GM23338 (cell line): ENCODE measurements around the gene FRAS1. TPM values are rescaled to one million over a fixed set of nuclear protein-coding genes. Genes with fewer than 3 reads are reported as not detected.

Source experiments
- ATAC-seq: fragments of 200-7000 bp; cut with Tn5 transposase; 3 replicates; pipeline ENCODE4 v1.9.1; 2020
- DNase-seq: peaks from one replicate; pipeline ENCODE4 v3.0.0-alpha.2; 2015; ENCODE audit warnings: low spot score
- H2AFZ ChIP-seq: fragments of 200-600 bp; sonication (generic); 2 replicates; pipeline ENCODE4 v1.8.0; 2016; ENCODE audit warnings: antibody characterized with exemption, mild to moderate bottlenecking, moderate library complexity
- H3F3A ChIP-seq: fragments of 200-600 bp; sonication (generic); replicated peaks from 2 replicates; pipeline ENCODE4 v1.8.0; 2017; ENCODE audit warnings: antibody characterized with exemption, mixed run types, low read depth
- H3K27ac ChIP-seq: fragments of 200-600 bp; sonication (generic); 2 replicates; pipeline ENCODE4 v1.6.1; 2016; ENCODE audit warnings: low read depth
- H3K27me3 ChIP-seq: fragments of 200-600 bp; sonication (generic); 2 replicates; pipeline ENCODE4 v1.8.0; 2016; ENCODE audit warnings: mild to moderate bottlenecking, mixed run types, moderate library complexity; ENCODE audit not compliant: insufficient read depth
- H3K36me3 ChIP-seq: fragments of 200-600 bp; sonication (generic); 2 replicates; pipeline ENCODE4 v1.8.0; 2016; ENCODE audit warnings: mild to moderate bottlenecking; ENCODE audit not compliant: insufficient read depth
- H3K4me1 ChIP-seq: fragments of 200-600 bp; sonication (generic); 2 replicates; pipeline ENCODE4 v1.8.0; 2016; ENCODE audit warnings: mild to moderate bottlenecking, moderate library complexity; ENCODE audit not compliant: insufficient read depth
- H3K4me2 ChIP-seq: fragments of 200-600 bp; sonication (generic); 2 replicates; pipeline ENCODE4 v1.7.1; 2017; ENCODE audit warnings: mixed run types
- H3K4me3 ChIP-seq: fragments of 200-600 bp; sonication (generic); 2 replicates; pipeline ENCODE4 v1.6.1; 2016; ENCODE audit warnings: mixed run types
- H3K79me2 ChIP-seq: fragments of 200-600 bp; sonication (generic); replicated peaks from 2 replicates; pipeline ENCODE4 v1.8.0; 2017; ENCODE audit warnings: mild to moderate bottlenecking; ENCODE audit not compliant: insufficient read depth
- H3K9me2 ChIP-seq: fragments of 200-600 bp; sonication (generic); 2 replicates; pipeline ENCODE4 v1.8.0; 2017; ENCODE audit not compliant: insufficient read depth
- H4K20me1 ChIP-seq: fragments of 200-600 bp; sonication (generic); replicated peaks from 2 replicates; pipeline ENCODE4 v1.8.0; 2017; ENCODE audit warnings: mild to moderate bottlenecking; ENCODE audit not compliant: insufficient read depth
- H3K27ac Mint-ChIP-seq: 2 replicates; pipeline ENCODE4 v1.8.0; 2020; ENCODE audit warnings: inconsistent platforms, mild to moderate bottlenecking, moderate library complexity, mixed read lengths
- H3K27me3 Mint-ChIP-seq: 3 replicates; pipeline ENCODE4 v1.8.0; 2022; ENCODE audit warnings: low read depth, mild to moderate bottlenecking, moderate library complexity, mixed read lengths, inconsistent platforms; ENCODE audit not compliant: insufficient read depth, poor library complexity
- H3K36me3 Mint-ChIP-seq: 3 replicates; pipeline ENCODE4 v1.8.0; 2021; ENCODE audit warnings: low read depth, mild to moderate bottlenecking, inconsistent platforms, moderate library complexity, mixed read lengths
- H3K4me1 Mint-ChIP-seq: 3 replicates; pipeline ENCODE4 v1.8.0; 2020; ENCODE audit warnings: mild to moderate bottlenecking, inconsistent platforms, mixed read lengths
- H3K4me3 Mint-ChIP-seq: 3 replicates; pipeline ENCODE4 v1.8.0; 2021; ENCODE audit warnings: moderate library complexity, mild to moderate bottlenecking, inconsistent platforms, mixed read lengths
- H3K9me3 Mint-ChIP-seq: 3 replicates; pipeline ENCODE4 v1.8.0; 2020; ENCODE audit warnings: moderate library complexity, mild to moderate bottlenecking, inconsistent platforms, mixed read lengths
- CREB1 ChIP-seq: fragments of 250-450 bp; sonication (Bioruptor Pico); IDR thresholded peaks from 2 replicates; pipeline ENCODE4 v1.5.0; 2020; ENCODE audit warnings: low read depth, mild to moderate bottlenecking, moderate library complexity
- CTCF ChIP-seq, 2 experiments: fragments of 200-600 bp in 1 of 2; sonication (generic) in 1 of 2; conservative IDR thresholded peaks; 2 replicates each; pipeline versions ENCODE4 v1.5.1 to v1.6.1; 2016 to 2017; ENCODE audit warnings: antibody characterized with exemption in 2 of 2, low read depth in 2 of 2, mild to moderate bottlenecking in 2 of 2, moderate library complexity in 1 of 2
- EZH2 ChIP-seq: fragments of 200-600 bp; sonication (generic); IDR thresholded peaks from one replicate; pipeline ENCODE4 v1.8.0; 2017; ENCODE audit warnings: antibody characterized with exemption, mild to moderate bottlenecking, low read depth; ENCODE audit not compliant: unreplicated experiment
- JUNB ChIP-seq: IDR thresholded peaks from one replicate; pipeline ENCODE4 v1.6.1; 2016; ENCODE audit warnings: antibody characterized with exemption; ENCODE audit not compliant: unreplicated experiment
- NANOG ChIP-seq: IDR thresholded peaks from 2 replicates; pipeline ENCODE4 v1.6.1; 2016; ENCODE audit warnings: antibody characterized with exemption, borderline replicate concordance
- POLR2AphosphoS5 ChIP-seq: IDR thresholded peaks from 2 replicates; pipeline ENCODE4 v1.6.1; 2016; ENCODE audit warnings: antibody characterized with exemption, low read depth
- REST ChIP-seq: IDR thresholded peaks from one replicate; pipeline ENCODE4 v1.6.1; 2018; ENCODE audit warnings: antibody characterized with exemption; ENCODE audit not compliant: unreplicated experiment
- STAT1 ChIP-seq: IDR thresholded peaks from one replicate; pipeline ENCODE4 v1.6.1; 2016; ENCODE audit warnings: antibody characterized with exemption; ENCODE audit not compliant: unreplicated experiment
- ZNF114 ChIP-seq: fragments of 250-450 bp; sonication (Bioruptor Pico); IDR thresholded peaks from 2 replicates; pipeline ENCODE4 v1.5.0; 2020; ENCODE audit warnings: mild to moderate bottlenecking, moderate library complexity
- ZNF331 ChIP-seq: fragments of 250-450 bp; sonication (Bioruptor Pico); IDR thresholded peaks from 2 replicates; pipeline ENCODE4 v1.5.0; 2020; ENCODE audit warnings: low read depth, mild to moderate bottlenecking, moderate library complexity
- ZNF462 ChIP-seq: fragments of 250-450 bp; sonication (Bioruptor Pico); IDR thresholded peaks from 2 replicates; pipeline ENCODE4 v1.5.0; 2020; ENCODE audit warnings: mild to moderate bottlenecking, moderate library complexity
- polyA plus RNA-seq: library from polyadenylated mRNA; unstranded; fragments of >200 nt; fragmentation: Nextera tagmentation; extraction: Ambion mirVana; gene quantifications from 2 replicates; pipeline ENCODE4 v1.2.1, GENCODE V29; 2016
- total RNA-seq: library from RNA; depleted of rRNA; stranded (reverse); fragments of >200 nt; shearing (Covaris generic); gene quantifications from 2 replicates; pipeline ENCODE4 v1.2.3, GENCODE V29; 2014

The FRAS1 gene
- total and polyA plus RNA-seq, 2 experiments from 2014 or later = 12.4 to 108 TPM

- Histone ChIP-seq H3K27ac (no peak overlapping the region), H3K4me1 (no peaks in the 10 kb centered on the region), H3K36me3 (peaks cover 34% of the 10 kb centered on the region), H3K27me3 (no peaks in the 10 kb centered on the region), H4K20me1 (no peaks in the 10 kb centered on the region; the same call in 1 of the 2 replicates), H3K4me2 (no peak overlapping the region), H3K4me3 (no peak overlapping the region), H2AFZ (no peak overlapping the region), H3K9me2 (no peaks in the 10 kb centered on the region), H3K79me2 (no peaks in the 10 kb centered on the region), H3F3A (no peaks in the 10 kb centered on the region)
- H3K4me1 Mint-ChIP-seq = no peaks in the 10 kb centered on the region
- DNase-seq = no peak
- no peak for ATAC-seq
- peaks cover 21% of the 10 kb centered on the region for H3K36me3 Mint-ChIP-seq
- H3K4me3 Mint-ChIP-seq = no peak overlapping the region
- TF ChIP-seq EZH2 (no peak), CREB1 (CRISPR knock-in tag) (no peak)
- H3K9me3 Mint-ChIP-seq = no peaks in the 10 kb centered on the region
- no peaks in the 10 kb centered on the region for H3K27me3 Mint-ChIP-seq
- no peak overlapping the region for H3K27ac Mint-ChIP-seq
These were observed 421.4 kb downstream of the FRAS1 start for GRCh38 chr4:78478523-78478922.

- ATAC-seq = no peak
- TF ChIP-seq POLR2AphosphoS5 (no peak), JUNB (no peak), ZNF331 (CRISPR knock-in tag) (no peak), STAT1 (no peak), REST (no peak), ZNF114 (no peak), CTCF (conservative IDR thresholded peaks at IDR 0.05; ENCODE audit: low read depth in 2 of 2) (no peak), EZH2 (no peak), NANOG (no peak), ZNF462 (no peak), CREB1 (CRISPR knock-in tag) (no peak)
These were observed 423.2 kb downstream of the FRAS1 start for GRCh38 chr4:78480286-78480685.

More at GRCh38 chr4:78480286-78480685, 423.2 kb downstream of the FRAS1 start:
- DNase-seq = no peak
- no peak overlapping the region for H3K4me3 Mint-ChIP-seq
- H3K4me1 Mint-ChIP-seq = no peaks in the 10 kb centered on the region
- no peak overlapping the region for H2AFZ ChIP-seq
- no peak overlapping the region for H3K27ac ChIP-seq
- no peaks in the 10 kb centered on the region for H3F3A ChIP-seq
- H3K27me3 Mint-ChIP-seq = no peaks in the 10 kb centered on the region
- no peaks in the 10 kb centered on the region for H3K27me3 ChIP-seq
- H3K4me2 ChIP-seq = no peak overlapping the region
- H3K9me3 Mint-ChIP-seq = no peaks in the 10 kb centered on the region
- H3K4me1 ChIP-seq = no peaks in the 10 kb centered on the region
- H3K27ac Mint-ChIP-seq = no peak overlapping the region
- peaks cover 34% of the 10 kb centered on the region for H3K36me3 ChIP-seq
- H4K20me1 ChIP-seq = no peaks in the 10 kb centered on the region; the same call in 1 of the 2 replicates
- peaks cover 21% of the 10 kb centered on the region for H3K36me3 Mint-ChIP-seq
- no peaks in the 10 kb centered on the region for H3K9me2 ChIP-seq
- H3K4me3 ChIP-seq = no peak overlapping the region
- H3K79me2 ChIP-seq = no peaks in the 10 kb centered on the region
